K562 (cell line): Measurements from ENCODE around the gene TRIM27. TPM values are rescaled to one million over a fixed set of nuclear protein-coding genes. Genes with fewer than 3 reads are reported as not detected.

Experiments used
- ETV5 ChIP-seq: sonication (generic); formaldehyde crosslinking; IDR thresholded peaks from 2 replicates; pipeline ENCODE4 v1.4.0; 2020; ENCODE audit warnings: low read depth, mild to moderate bottlenecking, missing genetic modification reagents
- GTF3C2 ChIP-seq: IDR thresholded peaks from 3 replicates; pipeline ENCODE4 v1.6.1; 2011; ENCODE audit warnings: borderline replicate concordance, mild to moderate bottlenecking, moderate library complexity; ENCODE audit not compliant: insufficient read length; ENCODE audit errors: extremely low read depth
- KDM2B ChIP-seq: fragments of 250-450 bp; sonication (Bioruptor Pico); IDR thresholded peaks from 2 replicates; pipeline ENCODE4 v1.8.0; 2021; ENCODE audit warnings: mild to moderate bottlenecking, moderate library complexity
- KLF1 ChIP-seq: fragments of 450-650 bp; IDR thresholded peaks from 2 replicates; pipeline ENCODE4 v1.6.1; 2016; ENCODE audit warnings: missing genetic modification characterization, missing compliant biosample characterization
- MAFK ChIP-seq: IDR thresholded peaks from 2 replicates; pipeline ENCODE4 v1.6.1; 2011; ENCODE audit warnings: low read length, improper control_type of control experiment
- MYC ChIP-seq, 2 experiments: fragments of 250-450 bp in 1 of 2; sonication (Bioruptor Pico) in 1 of 2; IDR thresholded peaks; 2 replicates each; pipeline versions ENCODE4 v1.5.1 to v1.6.1; 2012 to 2021; ENCODE audit warnings: low read depth in 2 of 2, borderline replicate concordance in 1 of 2, improper control_type of control experiment in 1 of 2, low read length in 1 of 2, mild to moderate bottlenecking in 1 of 2, moderate library complexity in 1 of 2
- NCOA6 ChIP-seq: fragments of 450-650 bp; IDR thresholded peaks from 2 replicates; pipeline ENCODE4 v1.6.1; 2017; ENCODE audit warnings: mild to moderate bottlenecking
- NEUROD1 ChIP-seq: fragments of 150-350 bp; IDR thresholded peaks from 2 replicates; pipeline ENCODE4 v1.6.1; 2014; ENCODE audit warnings: borderline replicate concordance, low read length, low read depth; ENCODE audit not compliant: partially characterized antibody
- PHF20 ChIP-seq: fragments of 450-650 bp; IDR thresholded peaks from 2 replicates; pipeline ENCODE4 v1.6.1; 2018; ENCODE audit not compliant: partially characterized antibody
- RBM25 ChIP-seq: fragments of 200-400 bp; formaldehyde crosslinking; IDR thresholded peaks from 2 replicates; pipeline ENCODE4 v1.6.1; 2018; ENCODE audit warnings: low read length, low read depth, moderate library complexity; ENCODE audit not compliant: severe bottlenecking
- SMAD3 ChIP-seq: fragments of 450-650 bp; formaldehyde crosslinking; conservative IDR thresholded peaks from 2 replicates; pipeline ENCODE4 v1.4.0; 2020; ENCODE audit warnings: mild to moderate bottlenecking
- SMARCC2 ChIP-seq: fragments of 450-650 bp; IDR thresholded peaks from 2 replicates; pipeline ENCODE4 v1.6.1; 2017; ENCODE audit warnings: antibody characterized with exemption, moderate library complexity, mild to moderate bottlenecking, low read depth
- TCF7 ChIP-seq: sonication (generic); IDR thresholded peaks from 2 replicates; pipeline ENCODE4 v1.6.1; 2016; ENCODE audit warnings: antibody characterized with exemption, borderline replicate concordance
- ZNF639 ChIP-seq, 2 experiments: fragments of 200-800 bp in 1 of 2; sonication (Bioruptor generic) in 1 of 2; sonication (generic) in 1 of 2; formaldehyde crosslinking in 1 of 2; IDR thresholded peaks in 1 of 2; conservative IDR thresholded peaks in 1 of 2; 2 replicates each; pipeline versions ENCODE4 v1.5.0 to v1.6.1; 2016 to 2020; ENCODE audit warnings: missing compliant biosample characterization in 1 of 2, missing genetic modification characterization in 1 of 2, missing genetic modification reagents in 1 of 2
- ZNF695 ChIP-seq: fragments of 450-650 bp; formaldehyde crosslinking; IDR thresholded peaks from 2 replicates; pipeline ENCODE4 v1.4.0; 2020; ENCODE audit warnings: mild to moderate bottlenecking, moderate library complexity
- ZNF696 ChIP-seq: fragments of 250-450 bp; sonication (Bioruptor Pico); conservative IDR thresholded peaks from 2 replicates; pipeline ENCODE4 v1.4.0; 2020; ENCODE audit warnings: mild to moderate bottlenecking, moderate library complexity
- ZNF717 ChIP-seq: fragments of 250-450 bp; sonication (Bioruptor Pico); IDR thresholded peaks from 2 replicates; pipeline ENCODE4 v1.5.0; 2021
- polyA plus RNA-seq, 8 experiments: library from polyadenylated mRNA; depleted of rRNA in 4 of 8; stranded (reverse) in 5 of 8; unstranded in 3 of 8; fragments of >200 nt; fragmentation: Nextera tagmentation in 2 of 8; fragmentation: Illumina TruSeq in 1 of 8; extraction: Ambion mirVana in 2 of 8; extraction: Trizol in 1 of 8; gene quantifications; 2 replicates each; pipeline versions ENCODE4 v1.2.1 to v1.2.3, GENCODE V29; 2011 to 2014; ENCODE audit warnings: inconsistent platforms in 1 of 8, missing spikeins in 1 of 8
- total RNA-seq, 7 experiments: library from RNA; depleted of rRNA in 6 of 7; stranded (reverse); fragments of >200 nt in 6 of 7; fragmentation: Illumina TruSeq in 2 of 7; extraction: Trizol in 2 of 7; gene quantifications; 2 replicates each; pipeline versions ENCODE4 v1.2.1 to v1.2.3, GENCODE V29; 2011 to 2021; ENCODE audit warnings: low replicate concordance in 1 of 7

TRIM27 gene
- total and polyA plus RNA-seq, 9 of the 15 experiments (the other 6 are each of a cell fraction or from before 2014, with no cell fraction given), result 37.7 to 235 (median 122) TPM

GRCh38 chr6:28940858-28941683 is 17.3 kb upstream of the TRIM27 start (continued):
- peak; percentile 90 for TF ChIP-seq GTF3C2
- no peak for TF ChIP-seq ETV5 (CRISPR knock-in tag)
- TF ChIP-seq RBM25, result peak; percentile 8
- peak; percentile 68 for TF ChIP-seq MYC (IDR thresholded peaks at IDR 0.05; ENCODE audit: low read depth, low read length)
- no peak; the same call in 1 of the 2 replicates for TF ChIP-seq MYC (CRISPR knock-in tag; IDR thresholded peaks at IDR 0.05; ENCODE audit: borderline replicate concordance, low read depth)
- no peak for TF ChIP-seq SMARCC2
- 0 out of 2 replicates have a peak, but pooled peaks have one; percentile 76 for TF ChIP-seq TCF7
- TF ChIP-seq NEUROD1, result peak; percentile 10
- TF ChIP-seq NCOA6, result no peak
- TF ChIP-seq KDM2B (CRISPR knock-in tag), result peak; percentile 82; the same call in 1 of the 2 replicates
- TF ChIP-seq SMAD3, result 0 out of 2 replicates have a peak, but pooled peaks have one; percentile 46
- no peak for TF ChIP-seq ZNF695 (CRISPR knock-in tag)
- peak in 1 of 2 experiments; percentile 74; a peak in 2 of 4 replicates for TF ChIP-seq ZNF639 (CRISPR knock-in tag; conservative IDR thresholded peaks at IDR 0.05 in 1 of 2, IDR thresholded peaks at IDR 0.05 in 1 of 2)
- TF ChIP-seq KLF1 (tag), result 0 out of 2 replicates have a peak, but pooled peaks have one; percentile 42
- peak; percentile 54 for TF ChIP-seq MAFK
- 0 out of 2 replicates have a peak, but pooled peaks have one; percentile 40 for TF ChIP-seq ZNF717 (CRISPR knock-in tag)
- TF ChIP-seq PHF20, result peak; percentile 52
- no peak for TF ChIP-seq ZNF696 (CRISPR knock-in tag)
